OCI-M2 (cell line): ENCODE measurements around the gene NBEA.
"Not testable (repeated sequence)": the region's sequence is repeated elsewhere in the genome, so short reads cannot be mapped to it uniquely, and the experiment has no call there.

Experiments used
- DNase-seq: peaks from one replicate; lab custom pipeline; 2025; ENCODE audit not compliant: unreplicated experiment; lab: John Stamatoyannopoulos, UW

The NBEA gene, protein sequence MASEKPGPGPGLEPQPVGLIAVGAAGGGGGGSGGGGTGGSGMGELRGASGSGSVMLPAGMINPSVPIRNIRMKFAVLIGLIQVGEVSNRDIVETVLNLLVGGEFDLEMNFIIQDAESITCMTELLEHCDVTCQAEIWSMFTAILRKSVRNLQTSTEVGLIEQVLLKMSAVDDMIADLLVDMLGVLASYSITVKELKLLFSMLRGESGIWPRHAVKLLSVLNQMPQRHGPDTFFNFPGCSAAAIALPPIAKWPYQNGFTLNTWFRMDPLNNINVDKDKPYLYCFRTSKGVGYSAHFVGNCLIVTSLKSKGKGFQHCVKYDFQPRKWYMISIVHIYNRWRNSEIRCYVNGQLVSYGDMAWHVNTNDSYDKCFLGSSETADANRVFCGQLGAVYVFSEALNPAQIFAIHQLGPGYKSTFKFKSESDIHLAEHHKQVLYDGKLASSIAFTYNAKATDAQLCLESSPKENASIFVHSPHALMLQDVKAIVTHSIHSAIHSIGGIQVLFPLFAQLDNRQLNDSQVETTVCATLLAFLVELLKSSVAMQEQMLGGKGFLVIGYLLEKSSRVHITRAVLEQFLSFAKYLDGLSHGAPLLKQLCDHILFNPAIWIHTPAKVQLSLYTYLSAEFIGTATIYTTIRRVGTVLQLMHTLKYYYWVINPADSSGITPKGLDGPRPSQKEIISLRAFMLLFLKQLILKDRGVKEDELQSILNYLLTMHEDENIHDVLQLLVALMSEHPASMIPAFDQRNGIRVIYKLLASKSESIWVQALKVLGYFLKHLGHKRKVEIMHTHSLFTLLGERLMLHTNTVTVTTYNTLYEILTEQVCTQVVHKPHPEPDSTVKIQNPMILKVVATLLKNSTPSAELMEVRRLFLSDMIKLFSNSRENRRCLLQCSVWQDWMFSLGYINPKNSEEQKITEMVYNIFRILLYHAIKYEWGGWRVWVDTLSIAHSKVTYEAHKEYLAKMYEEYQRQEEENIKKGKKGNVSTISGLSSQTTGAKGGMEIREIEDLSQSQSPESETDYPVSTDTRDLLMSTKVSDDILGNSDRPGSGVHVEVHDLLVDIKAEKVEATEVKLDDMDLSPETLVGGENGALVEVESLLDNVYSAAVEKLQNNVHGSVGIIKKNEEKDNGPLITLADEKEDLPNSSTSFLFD (N-terminal part only)

DNA sequence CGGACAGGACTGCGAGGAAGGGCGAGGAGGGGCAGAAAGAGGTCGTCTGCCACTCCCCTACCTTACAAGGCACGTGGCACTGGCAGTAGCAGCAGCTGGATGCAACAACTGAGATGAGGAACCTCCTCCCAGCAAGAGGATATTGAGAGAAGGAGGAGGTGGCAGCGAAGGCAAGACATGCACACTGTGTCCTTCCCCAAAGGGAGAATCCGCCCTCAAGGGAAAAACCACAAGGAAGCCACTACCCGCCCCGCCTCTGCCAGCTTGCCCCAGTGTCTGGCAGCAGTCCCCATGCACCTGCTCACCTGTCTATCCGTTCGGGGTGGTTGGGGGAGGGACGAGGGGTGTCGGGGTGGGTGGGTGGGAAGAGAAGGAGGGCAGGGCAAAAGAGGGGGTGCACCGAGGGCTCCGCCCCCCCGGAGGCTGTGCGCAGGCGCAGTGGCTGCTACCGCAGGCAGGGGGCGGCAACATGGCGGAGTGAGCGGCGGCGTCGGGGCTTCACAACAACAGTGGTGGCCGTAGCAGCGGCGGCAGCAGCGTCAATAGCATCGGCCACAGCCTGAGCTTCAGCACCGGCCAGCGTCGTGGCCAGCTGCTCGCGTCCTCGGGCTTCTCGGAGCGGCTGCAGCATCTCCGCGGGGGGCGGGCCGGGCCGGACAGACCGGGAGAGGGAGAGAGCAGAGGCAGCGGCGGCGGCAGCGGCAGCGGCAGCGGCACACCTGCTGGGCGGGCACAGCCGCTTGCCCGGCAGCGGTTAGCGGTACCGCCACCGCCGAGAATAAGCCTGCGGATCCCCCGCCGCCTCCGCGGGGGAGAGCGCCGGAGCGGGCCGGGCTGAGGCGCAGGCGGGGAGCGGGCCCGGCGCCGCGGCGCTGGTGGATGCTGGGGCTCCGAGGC lies at the start of gene NBEA:
Gene NBEA, plus strand, starts transcription at position 436 of the 897 bp plus-strand sequence. CDS start 551 bp downstream, outside the sequence.
- DNase-seq = no peak

DNA sequence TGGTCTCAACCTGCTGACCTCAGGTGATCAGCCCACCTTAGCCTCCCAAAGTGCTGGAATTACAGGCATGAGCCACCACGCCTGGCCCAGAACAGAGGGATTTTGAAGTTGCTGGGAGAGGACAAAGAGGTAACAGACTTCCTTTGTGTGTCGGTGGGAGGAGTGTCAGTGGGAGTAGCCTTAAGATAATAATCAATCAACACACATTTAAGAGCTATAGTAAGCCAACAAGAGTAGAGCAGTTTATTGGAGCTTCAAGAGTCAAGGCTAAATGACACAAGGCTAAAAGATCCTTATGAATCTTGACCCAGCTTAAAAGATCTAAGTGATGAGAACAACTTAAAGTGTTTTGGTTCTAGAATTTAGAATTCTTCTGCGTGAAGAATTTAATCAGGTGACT lies 47.3 kb upstream of the NBEA start:
- no peak for DNase-seq

DNA sequence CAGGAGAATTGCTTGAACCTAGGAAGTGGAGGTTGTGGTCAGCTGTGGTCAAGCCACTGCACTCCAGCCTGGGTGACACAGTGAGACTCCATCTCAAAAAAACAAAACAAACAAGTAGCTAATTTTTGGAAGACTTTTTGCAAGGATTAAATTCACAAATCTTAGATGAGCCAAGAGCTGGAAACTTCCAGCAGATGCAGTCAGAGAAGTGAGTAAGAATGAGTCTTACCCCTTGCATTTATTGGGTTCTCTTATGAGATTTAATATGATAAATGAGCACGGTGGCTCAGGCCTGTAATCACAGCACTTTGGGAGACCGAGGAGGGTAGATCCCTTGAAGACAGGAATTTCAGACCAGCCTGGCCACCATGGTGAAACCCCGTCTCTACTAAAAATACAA lies 44.9 kb upstream of the NBEA start:
- no peak for DNase-seq

DNA sequence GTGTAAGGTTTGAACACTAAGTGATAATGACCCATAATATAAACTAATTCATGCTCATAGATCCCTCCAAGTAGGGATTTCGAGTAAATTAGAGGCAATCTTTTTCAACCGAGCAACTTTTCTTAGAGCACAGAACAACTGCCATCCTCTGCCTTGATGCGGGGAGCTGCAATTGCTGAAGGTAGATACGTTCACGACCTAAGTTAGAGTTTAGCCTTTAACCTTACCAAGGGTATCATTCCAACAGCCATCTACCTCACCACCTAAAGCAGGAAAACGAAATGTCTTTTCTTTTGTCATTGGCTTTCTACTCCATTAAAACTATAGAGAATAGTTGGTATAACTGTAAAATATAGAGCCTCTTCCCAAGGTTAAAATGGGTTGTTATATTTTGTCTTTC lies 42.2 kb upstream of the NBEA start:
- DNase-seq = no peak

DNA sequence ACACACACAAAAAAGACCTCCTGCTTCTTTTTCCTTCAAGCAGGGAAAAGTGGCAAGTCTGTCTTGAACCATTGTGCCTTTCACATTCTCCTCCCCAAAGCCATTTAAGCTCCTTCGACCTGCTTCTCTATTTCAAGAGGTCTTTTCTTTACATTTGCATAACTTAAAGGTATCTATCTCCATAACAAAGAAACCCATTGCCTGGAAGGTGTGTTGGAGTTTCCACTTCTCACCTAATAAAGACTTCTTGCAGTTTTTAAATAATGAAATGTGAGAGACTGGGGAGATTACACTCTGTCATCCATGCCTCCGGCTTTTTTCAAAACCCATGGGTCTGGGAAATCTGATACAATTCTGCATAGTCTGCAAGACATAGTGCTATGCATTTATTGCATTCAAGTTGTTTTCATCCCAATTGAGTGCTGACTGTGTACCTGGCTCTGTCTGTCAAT lies 41.8 kb upstream of the NBEA start:
- DNase-seq = no peak

DNA sequence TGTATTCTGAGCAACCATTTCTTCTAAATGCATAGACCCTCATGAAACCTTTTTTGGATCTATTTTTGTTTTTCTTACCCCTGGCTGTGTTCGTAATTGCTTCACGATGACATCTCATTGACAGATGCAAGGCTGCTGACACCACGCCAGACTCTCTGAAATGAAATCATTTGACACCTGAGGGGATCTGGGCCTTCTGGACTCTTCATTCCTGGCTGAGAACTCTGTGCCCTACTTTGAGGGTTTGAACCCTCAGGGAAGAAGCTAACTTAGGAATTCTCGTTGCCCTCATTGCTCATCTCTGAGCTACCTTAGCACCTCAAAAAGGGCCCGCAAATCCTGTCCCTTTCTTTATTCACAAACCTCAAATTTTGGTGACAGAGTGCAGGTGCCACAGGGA lies 40.5 kb upstream of the NBEA start:
- no peak for DNase-seq

DNA sequence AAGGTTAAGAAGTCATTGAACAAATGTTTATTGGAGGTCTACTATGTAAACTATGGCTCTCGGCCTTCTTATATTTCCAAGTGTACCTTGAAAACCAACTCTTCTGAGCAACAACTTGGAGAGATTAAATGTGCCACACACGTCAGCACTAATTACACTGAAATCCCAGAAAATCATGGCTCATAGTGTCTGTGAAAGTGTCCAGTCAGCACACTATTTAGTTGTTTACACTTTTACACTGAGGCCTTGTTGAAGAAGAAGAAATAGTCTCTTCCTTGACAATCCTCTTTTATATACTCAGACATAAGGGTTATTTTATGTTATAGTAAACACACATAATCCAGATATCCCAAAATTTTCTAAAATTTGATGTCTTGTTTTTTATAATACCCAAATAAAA lies 30.9 kb upstream of the NBEA start:
- no peak for DNase-seq

DNA sequence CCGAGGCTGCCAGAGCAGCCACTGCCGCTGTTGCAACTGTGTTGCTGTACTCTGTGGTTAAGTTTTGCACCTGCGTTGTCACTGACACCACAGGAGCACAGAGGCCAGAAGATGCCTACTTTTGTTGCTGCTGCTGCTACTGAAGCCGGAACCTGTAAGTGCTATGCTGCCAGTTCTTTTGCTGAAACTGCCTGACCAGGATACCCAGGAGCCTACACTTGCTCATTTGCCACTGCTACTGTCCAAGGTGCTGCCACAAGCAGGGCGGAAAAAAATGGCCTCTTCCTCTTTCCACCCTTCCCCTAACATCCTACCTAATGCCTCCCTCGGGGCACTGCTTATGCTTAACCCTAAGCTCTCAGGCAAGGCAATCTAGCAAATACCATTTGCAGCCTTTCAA lies 29.0 kb upstream of the NBEA start:
- no peak for DNase-seq

DNA sequence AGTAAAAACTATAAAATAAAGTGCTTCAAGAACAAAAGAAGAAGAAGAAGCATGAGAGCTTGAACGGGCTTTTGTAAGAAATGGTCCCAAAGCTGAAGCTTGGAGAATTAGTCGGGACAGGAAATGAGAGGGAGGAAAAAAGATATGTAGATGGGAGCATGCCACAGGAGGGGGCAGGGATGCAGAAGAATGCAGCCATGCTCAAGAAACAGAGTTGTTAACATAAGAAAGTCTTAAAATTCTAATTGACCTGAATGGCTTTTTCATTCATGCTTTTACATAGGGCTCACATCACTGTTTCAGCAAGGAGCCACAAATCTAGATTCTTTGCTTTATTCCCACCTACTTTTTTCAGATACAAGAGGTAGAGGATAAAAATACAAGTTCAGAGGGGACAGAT lies 27.7 kb upstream of the NBEA start:
- DNase-seq = no peak

DNA sequence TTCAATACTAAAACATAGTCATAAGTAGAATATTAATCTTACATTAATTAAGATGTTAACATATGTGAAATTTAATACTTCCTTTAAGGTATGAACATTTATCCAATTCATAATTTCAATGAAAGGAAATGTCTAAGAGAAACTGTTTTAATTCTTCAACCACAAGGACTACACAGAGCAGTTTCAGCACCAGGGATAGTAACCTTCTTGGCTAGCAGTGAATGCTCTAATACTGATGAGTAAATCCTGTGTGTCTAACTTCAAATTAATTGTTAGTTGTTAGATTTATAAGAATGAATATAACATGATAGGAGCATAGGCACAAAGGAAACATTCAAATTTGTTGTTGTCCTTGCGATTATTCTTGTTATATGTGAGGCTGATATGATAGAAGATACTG lies 15.6 kb upstream of the NBEA start:
- no peak for DNase-seq

DNA sequence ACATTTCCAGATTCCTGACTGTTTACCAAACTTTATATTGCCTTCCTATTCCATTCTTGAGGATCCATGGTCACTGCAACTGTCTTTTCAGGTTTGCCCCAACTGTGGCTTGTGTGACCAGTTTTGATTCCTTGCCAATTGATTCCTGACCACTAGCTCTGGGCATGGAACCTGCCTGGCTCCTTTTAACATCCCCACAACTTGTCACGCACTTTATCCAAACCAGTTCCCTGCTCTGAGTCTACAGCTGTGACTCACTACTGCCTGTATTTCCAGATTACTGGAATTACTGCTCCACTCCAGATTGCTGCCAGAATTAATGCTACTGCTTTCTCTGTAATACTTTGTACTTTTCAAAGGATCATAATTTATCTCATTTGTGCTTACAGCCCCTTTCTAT lies 13.4 kb upstream of the NBEA start:
- DNase-seq = not testable (repeated sequence)

DNA sequence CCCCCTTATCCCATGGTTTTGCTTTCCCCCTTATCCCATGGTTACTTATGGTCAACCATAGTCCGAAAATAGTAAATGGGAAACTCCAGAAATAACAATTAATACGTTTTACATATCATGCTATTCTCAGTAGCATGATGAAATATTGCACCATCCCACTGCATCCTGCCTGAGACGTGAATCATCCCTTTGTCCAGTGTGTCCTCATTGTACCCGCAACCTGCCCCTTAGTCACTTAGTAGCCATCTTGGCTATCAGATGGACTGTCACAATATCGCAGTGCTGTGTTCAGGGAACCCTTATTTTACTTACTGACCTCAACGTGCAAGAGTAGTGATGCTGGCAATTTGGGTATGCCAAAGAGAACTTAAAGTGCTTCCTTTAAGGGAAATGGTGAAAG lies 10.5 kb upstream of the NBEA start:
- DNase-seq = no peak

DNA sequence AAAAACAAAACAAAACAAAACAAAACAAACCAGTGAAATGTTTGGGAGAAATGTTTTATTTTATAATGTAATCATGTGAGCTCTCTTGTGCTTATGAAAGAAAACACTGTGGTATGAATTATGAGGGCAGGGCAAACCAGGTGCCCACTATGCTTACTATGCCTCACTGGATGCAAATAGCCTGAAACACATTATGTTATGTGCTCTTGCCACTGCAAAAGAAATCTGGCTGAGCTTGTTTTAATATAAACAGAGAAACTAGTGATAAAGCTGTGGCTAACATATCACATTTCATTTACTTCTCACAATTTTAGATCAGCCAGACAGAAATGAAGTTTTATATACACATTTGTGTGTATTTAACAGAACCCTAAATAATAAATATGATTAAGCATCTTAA lies 8.7 kb upstream of the NBEA start:
- DNase-seq = no peak

DNA sequence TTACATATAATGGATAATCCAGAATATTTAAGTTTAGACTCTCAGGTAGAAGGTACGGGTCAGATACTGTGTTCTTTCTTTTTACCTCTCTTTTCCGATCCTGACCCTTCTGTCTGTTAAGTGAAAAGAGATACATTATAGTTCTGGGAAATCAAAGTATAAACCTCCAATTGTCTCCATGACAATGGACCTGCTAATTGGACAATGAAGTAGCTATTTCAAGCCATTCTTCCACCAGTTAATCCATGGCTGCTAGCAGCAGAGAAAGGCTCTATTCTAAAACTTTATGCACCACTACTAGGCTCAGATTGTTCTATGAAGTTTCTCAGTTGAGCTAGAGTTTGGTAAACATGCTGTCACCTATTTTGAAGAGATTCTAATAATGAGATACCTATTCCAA lies 8.3 kb upstream of the NBEA start:
- DNase-seq = no peak

DNA sequence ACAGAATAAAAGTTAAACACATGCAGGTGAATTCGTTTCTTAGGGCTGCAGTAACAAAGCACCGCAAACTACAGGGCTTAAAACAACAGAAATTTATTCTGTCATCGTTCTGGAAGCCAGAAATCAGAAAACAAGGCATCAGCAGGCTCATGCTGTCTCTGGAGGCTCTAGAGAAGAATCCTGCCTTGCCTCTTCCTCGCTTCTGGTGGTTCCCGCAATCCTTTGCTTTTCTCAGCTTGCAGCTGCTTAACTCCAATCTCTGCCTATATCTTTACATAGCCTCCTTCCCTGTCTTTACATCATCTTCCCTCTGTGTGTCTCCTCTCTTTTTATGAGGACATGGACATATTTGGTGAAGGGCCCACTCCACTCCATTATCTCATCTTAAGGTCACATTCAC lies 6.2 kb upstream of the NBEA start:
- no peak for DNase-seq

DNA sequence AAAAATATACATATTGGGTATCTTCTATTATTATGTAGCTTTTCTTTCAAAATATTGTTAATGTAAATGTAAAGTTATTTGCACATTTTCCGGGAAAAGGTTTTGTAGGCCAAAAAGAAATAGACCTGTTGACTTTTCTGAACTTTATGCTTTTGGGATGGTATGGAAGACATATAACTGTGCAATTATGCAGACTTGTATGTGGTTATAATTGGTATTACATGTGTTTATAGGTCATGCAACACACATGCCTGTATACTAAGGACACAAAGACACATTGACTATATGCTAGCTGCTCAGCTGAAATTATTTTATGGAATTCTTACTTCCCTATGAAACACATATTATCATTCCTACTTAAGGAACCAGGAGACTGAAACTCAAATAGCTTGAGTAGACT lies 2.3 kb upstream of the NBEA start:
- no peak for DNase-seq

DNA sequence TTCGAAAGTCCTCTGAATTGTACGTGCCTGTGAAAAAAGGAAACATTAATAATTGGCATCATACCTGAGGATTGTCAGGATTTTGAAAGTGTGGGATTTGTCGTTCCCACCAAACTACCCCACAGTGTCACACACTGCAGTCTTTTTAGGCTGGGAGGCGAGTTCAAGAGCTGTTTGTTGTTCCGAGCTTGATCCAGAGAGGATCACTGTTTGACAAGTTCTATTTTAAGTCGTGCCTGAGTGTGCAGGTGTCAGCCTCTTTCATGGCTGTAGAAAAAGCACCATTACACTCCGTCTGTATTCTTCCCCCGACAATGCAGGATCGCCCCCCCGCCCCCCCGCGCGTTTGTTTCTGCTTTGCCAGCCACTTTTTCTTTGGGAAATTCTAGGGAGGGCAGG lies 635 bp upstream of the NBEA start:
- no peak for DNase-seq

DNA sequence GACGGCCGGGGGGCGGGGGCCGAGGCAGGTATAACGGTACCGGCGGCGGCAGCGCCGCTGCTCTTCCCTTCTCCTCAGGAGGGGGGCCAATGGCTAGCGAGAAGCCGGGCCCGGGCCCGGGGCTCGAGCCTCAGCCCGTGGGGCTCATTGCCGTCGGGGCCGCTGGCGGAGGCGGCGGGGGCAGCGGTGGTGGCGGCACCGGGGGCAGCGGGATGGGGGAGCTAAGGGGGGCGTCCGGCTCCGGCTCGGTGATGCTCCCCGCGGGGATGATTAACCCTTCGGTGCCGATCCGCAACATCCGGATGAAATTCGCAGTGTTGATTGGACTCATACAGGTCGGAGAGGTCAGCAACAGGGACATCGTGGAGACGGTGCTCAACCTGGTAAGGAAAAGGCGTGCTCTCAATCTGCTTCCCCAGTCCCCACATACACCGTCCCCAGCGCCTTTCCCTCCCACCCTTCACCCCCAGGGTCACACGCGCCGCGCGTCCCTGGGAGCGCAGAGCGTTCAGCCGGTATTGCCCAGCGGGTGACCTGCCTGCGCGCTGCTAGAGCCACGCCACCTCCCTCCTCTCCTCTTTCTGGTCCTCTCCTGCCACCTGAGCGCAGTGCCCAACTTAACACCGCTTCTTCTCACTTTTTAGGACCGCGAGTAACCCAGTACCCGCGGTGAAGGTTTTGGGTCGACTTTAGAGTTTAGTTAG lies 814 bp downstream of the NBEA start:
- DNase-seq = no peak

DNA sequence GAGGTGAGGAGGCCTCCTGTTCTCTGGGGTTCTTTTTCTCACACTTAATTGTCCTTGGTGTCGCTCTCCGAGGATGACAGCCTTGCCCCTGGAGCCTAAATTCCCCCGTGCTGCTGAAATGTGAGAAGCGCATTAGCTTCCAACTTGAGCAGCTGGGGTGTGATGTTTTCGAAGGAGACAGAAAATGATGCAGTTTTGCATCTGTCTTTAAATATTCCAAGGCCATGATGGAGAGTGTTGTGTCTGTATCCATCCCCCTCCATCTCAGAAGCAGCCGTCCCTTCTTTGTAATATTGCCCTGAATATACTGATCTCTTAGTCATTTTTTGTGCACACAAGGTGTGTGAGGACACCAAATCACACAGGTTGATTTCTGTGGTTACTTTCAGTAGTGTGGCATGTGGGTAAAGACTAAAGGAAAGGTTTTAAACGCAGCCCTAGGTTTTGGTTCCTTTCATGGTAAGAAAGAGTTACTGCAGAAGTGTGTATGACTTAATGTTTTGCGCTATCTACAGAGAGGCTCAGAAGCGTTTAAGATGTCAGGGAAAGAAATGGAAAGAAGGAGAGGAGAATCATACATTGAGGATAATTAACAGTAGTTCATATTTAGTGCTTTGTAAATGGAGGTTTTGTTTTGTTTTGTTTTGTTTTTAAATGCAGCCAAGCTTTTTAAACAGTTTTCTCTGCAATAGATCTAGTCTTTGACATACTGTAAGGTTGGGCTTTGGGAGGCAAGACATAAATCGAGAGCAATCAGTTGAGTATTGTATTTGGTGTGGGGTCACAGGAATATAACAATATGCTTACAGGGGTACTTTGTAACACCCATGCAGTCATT lies 1.6 kb downstream of the NBEA start:
- no peak for DNase-seq
